Central memory CD8-positive, alpha-beta T cell (primary cell): Measurements from ENCODE around the gene GRIP2.

ENCODE experiments used
- ATAC-seq: fragments of 150-1000 bp; cut with Tn5 transposase; replicated peaks from 2 replicates; pipeline ENCODE4 v1.10.0; 2022; ENCODE audit warnings: mild to moderate bottlenecking, moderate FRiP score, moderate number of reproducible peaks; ENCODE audit not compliant: poor library complexity, severe bottlenecking; ENCODE audit errors: extremely low read depth
- DNase-seq, 2 donors: peaks; one replicate each; pipeline ENCODE4 v3.0.0; 2021; ENCODE audit warnings: low spot score in 2 of 2
- H3K27ac Mint-ChIP-seq: one replicate; pipeline ENCODE4 v1.8.0; 2022; ENCODE audit warnings: low read depth, mild to moderate bottlenecking, moderate library complexity, mixed read lengths
- H3K27me3 Mint-ChIP-seq: one replicate; pipeline ENCODE4 v1.8.0; 2022; ENCODE audit warnings: mixed read lengths
- H3K36me3 Mint-ChIP-seq: one replicate; pipeline ENCODE4 v1.8.0; 2022; ENCODE audit warnings: mild to moderate bottlenecking, moderate library complexity, mixed read lengths; ENCODE audit not compliant: insufficient read depth
- H3K4me1 Mint-ChIP-seq: one replicate; pipeline ENCODE4 v1.8.0; 2022; ENCODE audit warnings: mixed read lengths
- H3K4me3 Mint-ChIP-seq: one replicate; pipeline ENCODE4 v1.8.0; 2022; ENCODE audit warnings: mild to moderate bottlenecking, moderate library complexity, mixed read lengths
- H3K9me3 Mint-ChIP-seq: one replicate; pipeline ENCODE4 v1.8.0; 2022; ENCODE audit warnings: mixed read lengths

Gene GRIP2

DNA sequence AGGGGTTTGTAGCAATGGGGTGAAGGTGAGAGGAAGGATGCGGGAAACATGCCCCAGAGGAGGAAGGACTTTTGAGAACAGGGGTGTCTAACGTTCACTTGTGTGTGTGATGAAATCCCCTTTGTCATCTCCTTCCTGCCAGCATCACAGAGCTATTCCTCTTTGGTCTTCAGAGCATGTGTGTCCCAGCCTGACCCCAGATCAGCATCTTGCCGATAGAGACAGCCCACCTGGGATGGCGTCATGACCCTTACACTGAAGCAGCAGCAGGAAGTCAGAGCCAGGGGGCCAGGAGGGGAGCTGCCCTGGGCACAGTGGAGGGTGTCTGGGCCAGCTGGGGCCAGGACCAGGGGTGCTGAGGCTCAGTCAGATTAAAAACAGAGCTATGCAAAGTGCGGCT, 29.9 kb upstream of the GRIP2 start:
- Mint-ChIP-seq H3K36me3 (no peaks in the 10 kb centered on the region), H3K4me1 (no peaks in the 10 kb centered on the region), H3K27me3 (peaks cover 63% of the 10 kb centered on the region), H3K27ac (no peak overlapping the region), H3K9me3 (no peaks in the 10 kb centered on the region), H3K4me3 (no peak overlapping the region)
- ATAC-seq (no peak), DNase-seq (no peak)

GRCh38 chr3:14569474-14570000, 29.4 kb upstream of the GRIP2 start:
- Mint-ChIP-seq H3K36me3 (no peaks in the 10 kb centered on the region), H3K9me3 (no peaks in the 10 kb centered on the region), H3K4me3 (no peak overlapping the region), H3K27me3 (peaks cover 58% of the 10 kb centered on the region), H3K27ac (no peak overlapping the region), H3K4me1 (no peaks in the 10 kb centered on the region)
- no peak for ATAC-seq
- DNase-seq: no peak

GRCh38 chr3:14568269-14568668, 28.1 kb upstream of the GRIP2 start:
- Mint-ChIP-seq H3K27me3 (peaks cover 56% of the 10 kb centered on the region), H3K27ac (no peak overlapping the region), H3K36me3 (no peaks in the 10 kb centered on the region), H3K9me3 (no peaks in the 10 kb centered on the region), H3K4me1 (no peaks in the 10 kb centered on the region), H3K4me3 (no peak overlapping the region)
- no peak for DNase-seq
- no peak for ATAC-seq

DNA sequence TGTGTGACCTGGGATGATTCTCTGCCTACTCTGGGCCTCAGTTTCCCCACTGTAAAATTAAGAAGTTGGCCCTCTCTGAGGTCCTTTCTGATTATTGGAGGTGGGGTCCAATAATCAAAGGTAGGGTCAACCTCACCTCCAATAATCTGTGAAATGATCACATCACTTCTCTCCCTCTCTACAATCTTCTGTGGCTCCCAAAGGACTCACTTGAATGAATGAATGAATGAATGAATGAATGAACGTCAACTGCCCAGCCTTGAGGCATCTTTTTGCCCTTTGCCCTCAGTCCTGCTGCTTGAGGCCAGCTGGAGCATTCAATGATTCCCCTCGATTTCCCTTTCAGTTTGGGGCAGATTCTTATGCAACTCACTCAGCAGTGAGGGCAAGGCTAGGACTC, 26.7 kb upstream of the GRIP2 start:
- no peak overlapping the region for H3K27ac Mint-ChIP-seq
- no peaks in the 10 kb centered on the region for H3K36me3 Mint-ChIP-seq
- no peak overlapping the region for H3K4me3 Mint-ChIP-seq
- no peaks in the 10 kb centered on the region for H3K4me1 Mint-ChIP-seq
- peaks cover 60% of the 10 kb centered on the region for H3K27me3 Mint-ChIP-seq
- no peaks in the 10 kb centered on the region for H3K9me3 Mint-ChIP-seq
- ATAC-seq (no peak), DNase-seq (no peak)

- Mint-ChIP-seq H3K9me3 (no peaks in the 10 kb centered on the region), H3K4me3 (no peak overlapping the region), H3K4me1 (no peaks in the 10 kb centered on the region), H3K36me3 (no peaks in the 10 kb centered on the region), H3K27me3 (peaks cover 60% of the 10 kb centered on the region), H3K27ac (no peak overlapping the region)
- DNase-seq (no peak), ATAC-seq (no peak)
Measured at GRCh38 chr3:14565868-14566588, 25.9 kb upstream of the GRIP2 start.

DNA sequence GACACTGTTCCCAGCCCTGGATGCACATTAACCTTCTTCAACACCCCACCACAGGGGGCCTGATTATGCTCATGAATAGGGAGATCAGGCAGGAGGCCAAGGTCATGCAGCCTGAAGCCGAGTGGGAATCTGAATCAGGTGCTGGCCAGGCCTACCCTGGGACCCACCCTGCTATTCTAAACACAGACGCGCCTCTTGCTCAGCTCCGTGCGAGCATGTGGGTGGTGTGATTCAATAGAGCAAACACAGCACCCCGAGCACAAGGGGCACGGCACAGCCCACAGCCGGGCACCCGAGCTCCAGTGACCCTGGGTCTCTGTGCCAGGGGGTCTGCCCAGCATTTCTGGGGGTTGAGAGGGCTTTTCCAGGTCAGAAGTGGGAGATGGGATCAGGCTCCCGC, 24.6 kb upstream of the GRIP2 start:
- Mint-ChIP-seq H3K36me3 (no peaks in the 10 kb centered on the region), H3K9me3 (no peaks in the 10 kb centered on the region), H3K27ac (no peak overlapping the region), H3K4me1 (no peaks in the 10 kb centered on the region), H3K27me3 (peaks cover 72% of the 10 kb centered on the region), H3K4me3 (no peak overlapping the region)
- DNase-seq (no peak), ATAC-seq (no peak)

DNA sequence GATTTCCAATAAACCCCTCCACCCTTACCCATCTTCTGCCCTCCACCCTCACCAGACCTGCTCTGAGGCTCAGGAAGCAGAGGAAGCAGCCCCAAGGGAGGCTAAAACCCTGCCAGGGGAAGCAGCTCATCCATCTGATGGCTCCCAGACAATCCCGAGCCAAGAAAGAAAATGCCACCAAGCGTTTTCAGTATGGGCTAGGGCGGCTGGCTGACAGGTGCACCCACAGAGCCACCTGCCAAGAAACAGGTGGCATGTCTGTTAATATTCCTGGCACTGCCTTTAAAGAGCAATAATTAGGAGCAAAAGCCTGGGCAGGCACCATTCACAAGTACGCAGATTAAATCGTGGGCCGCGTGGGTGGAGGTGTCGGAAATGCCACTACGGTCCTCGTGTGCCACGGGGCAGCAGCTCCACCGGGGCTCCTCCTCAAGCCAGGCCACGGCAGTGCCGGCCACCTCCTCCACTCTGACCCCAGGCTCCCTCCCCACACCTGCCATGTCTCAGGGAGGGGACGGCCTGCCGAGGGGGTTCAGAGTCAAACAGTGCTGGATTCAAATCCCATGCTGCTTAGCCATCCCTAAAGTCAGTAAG, 23.9 kb upstream of the GRIP2 start:
- Mint-ChIP-seq H3K4me3 (no peak overlapping the region), H3K27me3 (peaks cover 79% of the 10 kb centered on the region), H3K27ac (no peak overlapping the region), H3K4me1 (no peaks in the 10 kb centered on the region), H3K36me3 (no peaks in the 10 kb centered on the region), H3K9me3 (no peaks in the 10 kb centered on the region)
- DNase-seq (no peak), ATAC-seq (no peak)

DNA sequence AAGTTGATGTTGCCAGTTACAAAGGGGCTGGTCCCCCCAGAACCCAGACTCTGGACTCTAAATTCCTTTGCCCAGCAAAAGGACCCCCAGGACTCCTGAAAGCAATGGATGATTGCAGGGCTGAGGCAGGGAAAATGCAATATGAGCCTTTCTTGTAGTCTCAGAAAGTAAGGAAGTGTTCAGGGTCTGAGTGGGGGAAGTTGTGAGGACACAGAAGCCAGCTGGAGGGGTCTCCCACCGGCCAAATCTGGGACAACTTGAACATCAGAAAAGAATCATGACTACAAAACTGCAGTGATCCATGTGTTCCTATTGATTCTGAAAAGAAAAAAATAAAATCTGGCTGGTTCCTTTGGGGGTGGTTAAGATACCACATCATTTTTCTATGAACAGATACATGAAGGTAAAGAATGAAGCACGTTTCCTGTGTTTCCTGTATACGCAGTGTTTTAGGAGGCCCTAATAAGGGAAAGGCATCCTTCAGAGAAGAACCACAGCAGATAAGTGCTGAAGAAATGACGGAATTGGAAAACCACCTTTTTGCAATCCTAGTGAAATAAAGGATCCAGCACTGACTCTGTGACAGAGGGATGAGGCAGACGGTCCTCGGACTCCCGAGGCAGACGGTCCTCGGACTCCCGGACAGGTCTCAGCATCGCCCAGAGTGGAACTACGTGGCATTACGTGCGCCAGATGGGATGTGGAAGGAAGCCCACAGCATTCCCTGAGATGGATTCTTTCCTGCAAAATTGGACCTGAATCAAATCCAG, 22.2 kb upstream of the GRIP2 start:
- peaks cover 83% of the 10 kb centered on the region for H3K27me3 Mint-ChIP-seq
- no peak overlapping the region for H3K27ac Mint-ChIP-seq
- no peak for DNase-seq
- ATAC-seq: no peak
- H3K4me1 Mint-ChIP-seq: no peaks in the 10 kb centered on the region
- H3K36me3 Mint-ChIP-seq: no peaks in the 10 kb centered on the region
- no peak overlapping the region for H3K4me3 Mint-ChIP-seq
- no peaks in the 10 kb centered on the region for H3K9me3 Mint-ChIP-seq

- Mint-ChIP-seq H3K9me3 (no peaks in the 10 kb centered on the region), H3K27me3 (peaks cover 83% of the 10 kb centered on the region), H3K4me3 (no peak overlapping the region), H3K4me1 (peaks cover 1% of the 10 kb centered on the region), H3K27ac (no peak overlapping the region), H3K36me3 (no peaks in the 10 kb centered on the region)
- ATAC-seq: no peak
- DNase-seq: no peak
Measured at GRCh38 chr3:14561051-14561960, 21.2 kb upstream of the GRIP2 start.

- DNase-seq (no peak), ATAC-seq (no peak)
- Mint-ChIP-seq H3K4me1 (peaks cover 11% of the 10 kb centered on the region), H3K27me3 (peaks cover 84% of the 10 kb centered on the region), H3K27ac (no peak overlapping the region), H3K36me3 (no peaks in the 10 kb centered on the region), H3K4me3 (no peak overlapping the region), H3K9me3 (no peaks in the 10 kb centered on the region)
Measured at GRCh38 chr3:14560110-14560509, 20.0 kb upstream of the GRIP2 start.

DNA sequence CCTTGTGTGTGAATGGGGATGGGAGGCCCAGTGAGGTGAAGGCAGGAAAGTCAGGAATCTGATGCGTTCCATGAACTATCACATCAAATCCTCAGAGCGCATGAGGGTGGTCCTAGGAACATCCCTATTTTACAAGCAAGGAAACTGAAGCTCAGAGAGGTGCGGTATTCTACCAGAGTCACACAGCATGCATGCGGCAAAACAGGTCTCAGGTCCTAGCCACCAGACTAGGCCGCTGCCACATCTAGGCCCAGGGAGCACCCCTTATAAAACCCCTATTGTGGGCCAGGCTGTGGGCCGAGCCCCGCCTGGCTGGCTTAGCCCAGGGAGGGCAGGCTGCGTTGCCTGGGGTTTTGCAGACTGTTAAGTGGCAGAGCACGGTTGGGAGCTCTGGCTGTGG, 17.9 kb upstream of the GRIP2 start:
- H3K4me3 Mint-ChIP-seq: no peak overlapping the region
- H3K4me1 Mint-ChIP-seq: peaks cover 11% of the 10 kb centered on the region
- ATAC-seq: no peak
- no peak overlapping the region for H3K27ac Mint-ChIP-seq
- H3K36me3 Mint-ChIP-seq: no peaks in the 10 kb centered on the region
- DNase-seq: no peak
- peaks cover 98% of the 10 kb centered on the region for H3K27me3 Mint-ChIP-seq
- no peaks in the 10 kb centered on the region for H3K9me3 Mint-ChIP-seq

GRCh38 chr3:14555835-14556234, 15.7 kb upstream of the GRIP2 start:
- no peaks in the 10 kb centered on the region for H3K9me3 Mint-ChIP-seq
- no peak overlapping the region for H3K4me3 Mint-ChIP-seq
- H3K27me3 Mint-ChIP-seq: peaks cover 100% of the 10 kb centered on the region
- no peak overlapping the region for H3K27ac Mint-ChIP-seq
- peaks cover 11% of the 10 kb centered on the region for H3K4me1 Mint-ChIP-seq
- DNase-seq (no peak), ATAC-seq (no peak)
- H3K36me3 Mint-ChIP-seq: no peaks in the 10 kb centered on the region
